GM21529 (cell line): ENCODE data around the gene S100A12.
"Not testable (repeated sequence)": the region's sequence is repeated elsewhere in the genome, so short reads cannot be mapped to it uniquely, and the experiment has no call there.

ENCODE experiments used
- ATAC-seq: cut with Tn5 transposase; IDR thresholded peaks from one replicate; pipeline ENCODE4 v1.9.1; 2021; ENCODE audit not compliant: unreplicated experiment

S100A12 gene

DNA sequence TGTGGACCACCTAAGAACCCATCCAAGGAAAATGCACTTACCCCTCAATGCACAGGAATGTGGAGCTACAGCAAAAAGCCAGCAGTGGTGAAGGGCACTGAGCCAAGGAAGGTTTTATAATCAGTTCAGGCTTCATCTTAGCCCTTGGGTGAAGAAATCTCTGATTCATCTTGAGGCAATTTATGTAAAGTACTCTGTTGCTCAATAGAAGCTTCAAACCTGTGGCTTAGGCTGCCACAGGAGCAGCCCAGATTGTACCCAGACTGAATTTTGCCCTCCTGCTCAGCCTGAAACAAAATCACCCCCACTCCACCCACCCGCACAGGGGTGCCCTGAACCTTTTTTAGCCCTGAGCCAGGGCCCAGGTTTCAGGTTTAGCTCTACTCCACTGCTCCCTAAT lies at the start of gene S100A12:
TSS of gene S100A12 (minus strand) at position 111 of the 400 bp plus-strand sequence. CDS start 1,029 bp downstream, outside the sequence.
- no peak for ATAC-seq

- ATAC-seq = no peak
Observed at GRCh38 chr1:153422450-153423068, 47.1 kb upstream of the S100A12 start.

- no peak for ATAC-seq
Observed at GRCh38 chr1:153420306-153420705, 44.9 kb upstream of the S100A12 start.

DNA sequence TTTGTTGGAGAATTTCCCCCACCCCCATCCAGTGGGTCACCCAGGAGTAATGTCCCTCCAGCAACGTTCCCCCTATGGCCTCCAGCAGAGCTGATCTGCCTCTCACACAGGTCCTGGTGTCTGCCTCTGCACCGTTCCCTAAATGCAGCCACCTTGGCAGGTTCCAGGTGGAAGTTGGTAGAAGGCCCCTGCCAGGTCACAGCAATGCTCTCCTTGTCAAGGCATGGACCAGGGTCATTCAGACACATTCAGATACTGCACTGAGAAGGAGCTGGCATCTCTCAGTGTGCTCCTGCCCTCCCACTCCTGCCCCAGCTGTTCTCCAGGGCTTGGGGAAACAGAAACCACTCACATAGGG lies 44.0 kb upstream of the S100A12 start:
- ATAC-seq = not testable (repeated sequence)

DNA sequence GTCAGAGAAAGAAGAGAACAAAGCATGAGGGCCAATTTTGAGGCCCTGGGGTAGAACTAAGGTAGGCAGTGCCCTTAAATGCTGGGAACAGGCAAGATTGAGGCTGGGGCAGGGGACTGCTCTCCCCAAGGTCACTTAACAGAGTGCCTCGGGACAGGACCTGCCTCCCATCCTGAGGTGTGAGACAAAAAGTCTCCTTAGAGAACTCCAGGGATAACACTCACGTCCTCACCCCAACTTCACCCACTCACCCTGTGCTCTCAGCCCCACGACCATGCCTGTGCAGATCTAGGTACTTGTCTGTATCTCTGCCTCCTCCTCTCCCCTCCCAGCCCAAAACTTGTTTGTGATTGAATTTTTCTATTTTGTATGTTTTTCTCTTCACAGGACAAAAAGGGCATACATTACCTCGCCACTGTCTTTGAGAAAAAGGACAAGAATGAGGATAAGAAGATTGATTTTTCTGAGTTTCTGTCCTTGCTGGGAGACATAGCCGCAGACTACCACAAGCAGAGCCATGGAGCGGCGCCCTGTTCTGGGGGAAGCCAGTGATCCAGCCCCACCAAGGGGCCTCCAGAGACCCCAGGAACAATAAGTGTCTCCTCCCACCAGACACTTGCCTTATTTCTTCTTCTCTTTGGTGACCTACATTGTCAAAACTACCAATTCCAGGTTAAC lies 43.5 kb upstream of the S100A12 start:
- ATAC-seq = not testable (repeated sequence)

DNA sequence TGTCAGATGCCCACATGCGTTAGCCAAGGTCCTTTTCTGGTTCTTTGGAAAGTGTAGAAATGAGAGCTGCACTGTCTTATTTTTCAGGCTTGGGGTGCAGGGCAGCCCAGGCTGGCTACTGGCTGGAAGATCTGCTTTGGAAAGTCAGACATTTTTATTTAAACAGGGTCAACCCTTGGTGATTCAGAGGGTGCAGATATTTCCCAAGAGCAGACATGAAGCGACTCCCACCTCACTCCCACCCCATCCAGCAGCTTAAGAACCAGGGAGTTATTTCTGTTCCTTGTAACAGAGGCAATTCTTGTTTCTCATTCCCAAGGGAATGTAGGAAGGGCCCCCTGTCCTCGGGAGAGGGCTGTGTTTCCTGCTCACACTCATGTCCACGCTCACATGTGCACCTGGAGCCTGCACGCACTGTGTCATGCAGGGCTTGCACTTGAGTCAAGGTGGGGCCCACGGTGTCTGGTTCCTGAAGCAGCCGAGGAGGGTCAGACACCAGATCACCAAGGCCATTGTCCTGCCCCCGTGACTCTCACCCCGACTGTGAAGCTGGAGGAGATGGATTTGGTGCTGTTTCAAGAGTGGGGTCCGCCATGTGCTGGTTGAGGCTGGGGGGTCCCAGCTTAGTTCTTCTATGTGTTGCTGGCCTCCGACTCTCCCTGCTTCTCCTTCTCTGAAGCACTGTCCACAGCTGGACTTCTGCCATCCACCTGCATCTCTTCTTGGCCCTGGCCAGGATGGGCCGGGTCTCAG lies 41.9 kb upstream of the S100A12 start:
- ATAC-seq = no peak

DNA sequence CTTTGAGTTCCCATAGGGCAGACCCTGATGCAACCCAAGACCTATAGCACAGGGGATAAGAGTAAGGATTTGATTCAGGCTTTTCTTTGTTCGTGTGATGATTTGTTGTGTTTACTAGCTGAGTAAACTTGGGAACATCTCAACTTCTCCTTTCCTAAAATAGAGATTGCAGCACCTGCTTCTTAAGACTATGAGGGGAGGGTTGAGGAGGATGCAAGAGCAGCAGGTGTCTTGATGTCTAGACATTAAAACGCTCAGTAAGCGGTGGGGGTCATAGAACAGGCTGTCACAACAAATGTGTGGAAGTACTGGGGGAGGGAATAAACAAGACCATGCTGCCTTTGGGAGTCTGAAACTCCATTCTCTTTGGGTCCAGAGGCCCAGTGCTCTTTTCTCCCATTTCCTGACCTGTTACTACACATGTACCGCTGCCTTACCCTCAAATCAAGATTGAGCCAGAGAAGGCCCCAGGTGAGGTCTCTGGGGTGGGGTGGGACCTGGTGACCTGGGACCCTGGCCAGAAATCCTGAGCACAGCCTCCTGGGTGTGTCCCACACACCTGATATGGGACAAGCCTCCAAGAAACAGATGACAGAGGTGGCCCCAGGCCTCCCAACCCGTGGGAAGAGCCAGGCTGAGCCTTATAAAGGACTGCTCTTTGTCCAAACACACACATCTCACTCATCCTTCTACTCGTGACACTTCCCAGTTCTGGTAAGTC lies 40.6 kb upstream of the S100A12 start, which contains the start of gene S100A7A:
TSS of gene S100A7A (plus strand) at position 671 of the 721 bp plus-strand sequence. CDS start 1,563 bp downstream, outside the sequence.
- no peak for ATAC-seq

DNA sequence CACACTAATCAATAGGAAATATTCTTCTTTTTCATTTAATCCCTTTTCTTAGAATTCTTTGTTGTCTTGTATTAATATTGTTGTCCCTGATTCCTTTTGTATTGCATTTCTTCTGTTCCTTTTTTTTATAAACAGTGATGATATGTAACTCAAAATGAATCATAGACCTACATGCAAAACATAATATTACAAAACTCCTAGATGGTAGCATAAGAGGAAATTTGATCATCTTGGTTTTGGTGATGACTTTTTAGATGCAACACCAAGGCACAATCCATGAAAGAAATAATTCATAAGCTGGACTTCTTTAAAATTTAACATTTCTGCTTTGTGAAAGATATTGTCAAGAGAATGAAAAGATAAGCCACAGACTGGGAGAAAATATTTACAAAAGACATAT lies 38.5 kb upstream of the S100A12 start:
- not testable (repeated sequence) for ATAC-seq

DNA sequence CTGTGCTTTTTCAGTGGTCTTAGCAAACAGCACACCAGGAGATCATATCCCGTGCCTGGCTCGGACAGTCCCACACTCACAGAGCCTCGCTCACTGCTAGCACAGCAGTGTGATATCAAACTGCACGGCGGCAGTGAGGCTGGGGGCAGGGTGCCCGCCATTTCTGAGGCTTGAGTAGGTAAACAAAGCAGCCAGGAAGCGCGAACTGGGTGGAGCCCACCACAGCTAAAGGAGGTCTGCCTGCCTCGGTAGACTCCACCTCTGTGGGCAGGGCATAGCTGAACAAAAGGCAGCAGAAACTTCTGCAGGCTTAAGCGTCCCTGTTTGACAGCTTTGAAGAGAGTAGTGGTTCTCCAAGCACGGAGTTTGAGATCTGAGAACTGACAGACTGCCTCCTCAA lies 31.9 kb upstream of the S100A12 start:
- not testable (repeated sequence) for ATAC-seq

DNA sequence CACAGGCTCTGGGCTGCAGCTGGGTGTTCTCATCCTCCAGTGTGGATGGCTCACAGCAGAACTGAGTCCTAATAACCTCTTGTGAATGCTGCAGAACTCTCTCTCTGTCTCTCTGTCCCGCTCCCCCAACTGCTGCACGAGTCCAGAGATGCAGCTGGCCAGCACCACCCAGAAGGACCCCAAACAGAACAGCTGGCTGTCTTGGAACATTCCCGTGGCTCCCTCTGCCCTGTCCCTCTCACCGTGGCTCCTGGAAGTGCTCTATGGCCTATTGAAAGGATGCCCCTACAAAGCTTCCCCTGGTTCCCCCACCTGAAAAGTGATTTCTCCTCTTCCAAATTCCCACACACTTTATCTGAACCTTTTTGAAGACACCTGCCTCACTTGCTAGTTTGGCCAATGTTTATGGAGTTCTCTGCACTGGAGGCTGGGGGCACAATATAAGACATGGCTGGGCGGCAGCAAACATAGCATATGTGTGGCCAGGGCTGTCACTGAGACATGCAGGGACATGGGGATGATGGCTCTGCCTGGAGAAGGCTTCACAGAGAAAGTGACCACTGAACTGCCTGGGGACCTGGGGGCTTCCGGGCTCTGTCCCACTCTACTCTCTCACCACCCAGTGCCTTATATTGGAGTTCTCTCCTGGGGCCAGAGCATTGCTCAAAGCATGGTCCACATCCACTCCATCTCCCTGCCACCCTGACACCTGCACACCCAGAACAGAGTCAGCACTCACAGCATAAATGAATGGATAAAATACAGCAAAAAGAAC lies 30.6 kb upstream of the S100A12 start:
- ATAC-seq = not testable (repeated sequence)

- ATAC-seq = no peak
Observed at GRCh38 chr1:153404768-153405167, 29.3 kb upstream of the S100A12 start.

DNA sequence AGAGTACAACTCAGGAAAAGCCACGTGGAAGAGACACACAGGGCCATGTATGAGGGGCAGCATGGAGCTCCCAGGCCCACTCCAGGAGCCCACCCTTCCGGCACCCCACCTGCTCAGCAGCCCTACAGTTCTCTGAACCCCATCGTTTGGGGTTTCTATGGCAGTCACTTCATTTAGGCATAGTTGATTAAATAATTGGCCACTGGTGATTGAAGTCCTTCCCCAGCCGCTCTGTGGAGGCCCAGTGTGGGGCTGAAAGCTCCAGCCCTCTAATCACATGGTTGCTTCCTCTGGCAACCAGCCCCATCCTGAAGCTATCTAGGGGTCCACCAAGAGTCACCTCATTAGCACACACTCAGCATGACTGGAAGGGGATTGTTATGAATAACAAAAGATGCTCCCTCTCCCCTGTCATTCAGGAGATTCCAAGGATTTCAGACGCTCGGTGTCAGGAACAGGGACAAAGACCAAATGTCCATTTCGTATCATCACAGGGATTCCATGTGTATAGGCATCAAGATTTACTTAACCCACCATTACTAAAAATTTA lies 28.7 kb upstream of the S100A12 start:
- no peak for ATAC-seq

- ATAC-seq = no peak
Observed at GRCh38 chr1:153403421-153404085, 28.1 kb upstream of the S100A12 start.

DNA sequence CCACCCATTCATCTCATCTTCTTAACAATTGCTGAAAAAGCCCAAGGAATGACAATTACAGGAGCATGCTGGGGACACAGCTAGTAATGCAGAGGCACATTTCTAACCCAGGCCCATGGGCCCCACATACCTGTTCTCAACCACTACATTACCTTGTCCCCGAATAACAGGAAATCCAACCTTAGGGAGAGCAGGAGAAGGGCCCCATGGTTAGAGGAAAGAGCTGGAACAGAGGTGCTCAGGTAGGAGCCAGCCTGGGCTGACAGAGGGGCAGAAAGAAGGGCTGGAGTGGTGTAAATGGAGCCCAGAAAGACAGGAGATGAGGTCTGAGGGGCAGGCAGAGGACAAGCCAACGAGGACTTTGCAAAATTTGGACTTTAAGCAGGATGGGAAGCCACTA lies 26.8 kb upstream of the S100A12 start:
- ATAC-seq = no peak

- no peak for ATAC-seq
Observed at GRCh38 chr1:153401461-153401860, 26.0 kb upstream of the S100A12 start.

DNA sequence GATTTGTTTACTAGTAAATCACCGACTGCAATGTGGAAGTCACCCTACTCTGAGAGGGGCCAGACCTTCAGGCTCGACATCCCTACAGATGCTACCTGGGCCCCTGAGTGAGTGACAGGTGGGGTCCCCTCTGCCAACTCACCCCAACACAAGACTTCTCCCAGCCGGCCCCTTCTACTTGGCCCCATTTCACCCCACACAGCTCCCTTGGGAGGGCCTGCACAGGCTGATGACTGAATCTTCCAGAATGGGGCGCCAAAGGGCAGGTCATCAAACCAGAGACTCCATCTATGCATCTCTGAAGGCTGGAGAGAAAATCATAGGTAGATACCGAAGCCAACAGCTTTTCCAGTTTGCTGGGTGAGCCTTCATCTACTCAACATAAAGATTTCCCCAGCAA lies 24.8 kb upstream of the S100A12 start:
- ATAC-seq = no peak

- no peak for ATAC-seq
Observed at GRCh38 chr1:153399401-153400055, 24.1 kb upstream of the S100A12 start.

GRCh38 chr1:153397924-153398651 lies 22.7 kb upstream of the S100A12 start:
- ATAC-seq = no peak
